K562 (cell line): Measurements from ENCODE around the gene ALDH1A2. TPM values are rescaled to one million over a fixed set of nuclear protein-coding genes. Genes with fewer than 3 reads are reported as not detected.

ENCODE experiments used
- CBX3 ChIP-seq, 2 experiments: IDR thresholded peaks; 1 replicate in 1 of 2; 2 replicates in 1 of 2; pipeline ENCODE4 v1.6.1; 2012; ENCODE audit warnings: inconsistent platforms in 2 of 2, low read length in 2 of 2, borderline replicate concordance in 1 of 2, control low read depth in 1 of 2
- CEBPB ChIP-seq: fragments of 450-650 bp; IDR thresholded peaks from 2 replicates; pipeline ENCODE4 v1.6.1; 2016; ENCODE audit warnings: missing genetic modification characterization, missing compliant biosample characterization
- CHAMP1 ChIP-seq: fragments of 450-650 bp; IDR thresholded peaks from 2 replicates; pipeline ENCODE4 v1.6.1; 2016; ENCODE audit warnings: mild to moderate bottlenecking
- CHD1 ChIP-seq: fragments of 200-600 bp; sonication (generic); IDR thresholded peaks from one replicate; pipeline ENCODE4 v1.6.1; 2012; ENCODE audit warnings: mild to moderate bottlenecking, moderate library complexity, low read length, inconsistent platforms
- CLOCK ChIP-seq: fragments of 250-450 bp; sonication (Bioruptor Pico); IDR thresholded peaks from 2 replicates; pipeline ENCODE4 v1.4.0; 2020; ENCODE audit warnings: mild to moderate bottlenecking, moderate library complexity, borderline replicate concordance
- KAT8 ChIP-seq: fragments of 450-650 bp; IDR thresholded peaks from 2 replicates; pipeline ENCODE4 v1.6.1; 2016; ENCODE audit warnings: low read depth, mild to moderate bottlenecking
- MIER1 ChIP-seq: fragments of 450-650 bp; IDR thresholded peaks from 2 replicates; pipeline ENCODE4 v1.6.1; 2016; ENCODE audit warnings: antibody characterized with exemption, mild to moderate bottlenecking, low read depth
- RBM14 ChIP-seq: fragments of 200-400 bp; formaldehyde crosslinking; IDR thresholded peaks from 2 replicates; pipeline ENCODE4 v1.6.1; 2018; ENCODE audit warnings: low read depth, mild to moderate bottlenecking, low read length, moderate library complexity, borderline replicate concordance; ENCODE audit not compliant: insufficient read depth
- RFX5 ChIP-seq: IDR thresholded peaks from 2 replicates; pipeline ENCODE4 v1.6.1; 2011; ENCODE audit warnings: low read depth, mild to moderate bottlenecking, improper control_type of control experiment, low read length
- SMC3 ChIP-seq: conservative IDR thresholded peaks from 2 replicates; pipeline ENCODE4 v1.6.1; 2011; ENCODE audit warnings: low read depth, low read length, improper control_type of control experiment; ENCODE audit not compliant: insufficient read depth
- TEAD4 ChIP-seq, 2 experiments: sonication (generic) in 1 of 2; formaldehyde crosslinking in 1 of 2; IDR thresholded peaks; 2 replicates each; pipeline versions ENCODE4 v1.6.1 to v1.8.0; 2012 to 2022; ENCODE audit warnings: borderline replicate concordance in 1 of 2, inconsistent platforms in 1 of 2, low read length in 1 of 2, mild to moderate bottlenecking in 1 of 2, missing genetic modification reagents in 1 of 2
- USF2 ChIP-seq: sonication (generic); formaldehyde crosslinking; IDR thresholded peaks from 2 replicates; pipeline ENCODE4 v1.5.0; 2020; ENCODE audit warnings: missing genetic modification reagents
- ZBED1 ChIP-seq: IDR thresholded peaks from 2 replicates; pipeline ENCODE4 v1.6.1; 2014
- ZBTB7A ChIP-seq: IDR thresholded peaks from 2 replicates; pipeline ENCODE4 v1.6.1; 2011; ENCODE audit warnings: low read depth, mild to moderate bottlenecking, low read length, moderate library complexity, borderline replicate concordance; ENCODE audit not compliant: control insufficient read depth
- ZNF57 ChIP-seq: fragments of 450-650 bp; formaldehyde crosslinking; IDR thresholded peaks from 2 replicates; pipeline ENCODE4 v1.4.0; 2020; ENCODE audit warnings: mild to moderate bottlenecking, moderate library complexity
- ZNF644 ChIP-seq: fragments of 200-800 bp; sonication (Bioruptor generic); IDR thresholded peaks from 2 replicates; pipeline ENCODE4 v1.6.1; 2016; ENCODE audit warnings: low read depth, missing genetic modification characterization, missing compliant biosample characterization
- ZNF778 ChIP-seq: fragments of 450-650 bp; formaldehyde crosslinking; IDR thresholded peaks from 2 replicates; pipeline ENCODE4 v1.4.0; 2020; ENCODE audit warnings: mild to moderate bottlenecking, moderate library complexity
- polyA plus RNA-seq, 8 experiments: library from polyadenylated mRNA; depleted of rRNA in 4 of 8; stranded (reverse) in 5 of 8; unstranded in 3 of 8; fragments of >200 nt; fragmentation: Nextera tagmentation in 2 of 8; fragmentation: Illumina TruSeq in 1 of 8; extraction: Ambion mirVana in 2 of 8; extraction: Trizol in 1 of 8; gene quantifications; 2 replicates each; pipeline versions ENCODE4 v1.2.1 to v1.2.3, GENCODE V29; 2011 to 2014; ENCODE audit warnings: inconsistent platforms in 1 of 8, missing spikeins in 1 of 8
- total RNA-seq, 7 experiments: library from RNA; depleted of rRNA in 6 of 7; stranded (reverse); fragments of >200 nt in 6 of 7; fragmentation: Illumina TruSeq in 2 of 7; extraction: Trizol in 2 of 7; gene quantifications; 2 replicates each; pipeline versions ENCODE4 v1.2.1 to v1.2.3, GENCODE V29; 2011 to 2021; ENCODE audit warnings: low replicate concordance in 1 of 7
- TF ChIP-seq, protein P1 (sequence below): fragments of 250-450 bp; sonication (Bioruptor Pico); IDR thresholded peaks from 2 replicates; pipeline ENCODE4 v1.8.0; 2022; ENCODE audit warnings: moderate library complexity, mild to moderate bottlenecking, inconsistent platforms

ALDH1A2 gene
- total and polyA plus RNA-seq, 9 of the 15 experiments (the other 6 are each of a cell fraction or from before 2014, with no cell fraction given): 115 to 393 (median 333) TPM

- TF ChIP-seq ZNF778: no peak
- TF ChIP-seq CEBPB (tag): peak; percentile 17; the same call in 1 of the 2 replicates
- TF ChIP-seq ZBED1: no peak
- TF ChIP-seq RFX5: no peak
- no peak for TF ChIP-seq MIER1
- TF ChIP-seq CBX3 (IDR thresholded peaks at IDR 0.05; ENCODE audit: borderline replicate concordance in 1 of 2, low read length in 2 of 2): peak in 1 of 2 experiments; percentile 9; a peak in 2 of 3 replicates
- TF ChIP-seq ZNF57 (CRISPR knock-in tag): no peak
- TF ChIP-seq RBM14: no peak
- TF ChIP-seq USF2 (CRISPR knock-in tag): peak; percentile 79
- peak; percentile 93 for TF ChIP-seq TEAD4 (IDR thresholded peaks at IDR 0.05; ENCODE audit: low read length)
- TF ChIP-seq TEAD4 (CRISPR knock-in tag; IDR thresholded peaks at IDR 0.05; ENCODE audit: borderline replicate concordance): no peak
- TF ChIP-seq CLOCK: no peak
- TF ChIP-seq ZBTB7A: peak; percentile 24; the same call in 1 of the 2 replicates
- TF ChIP-seq CHAMP1: peak; percentile 93
- TF ChIP-seq SMC3: no peak
- TF ChIP-seq, protein P1, sequence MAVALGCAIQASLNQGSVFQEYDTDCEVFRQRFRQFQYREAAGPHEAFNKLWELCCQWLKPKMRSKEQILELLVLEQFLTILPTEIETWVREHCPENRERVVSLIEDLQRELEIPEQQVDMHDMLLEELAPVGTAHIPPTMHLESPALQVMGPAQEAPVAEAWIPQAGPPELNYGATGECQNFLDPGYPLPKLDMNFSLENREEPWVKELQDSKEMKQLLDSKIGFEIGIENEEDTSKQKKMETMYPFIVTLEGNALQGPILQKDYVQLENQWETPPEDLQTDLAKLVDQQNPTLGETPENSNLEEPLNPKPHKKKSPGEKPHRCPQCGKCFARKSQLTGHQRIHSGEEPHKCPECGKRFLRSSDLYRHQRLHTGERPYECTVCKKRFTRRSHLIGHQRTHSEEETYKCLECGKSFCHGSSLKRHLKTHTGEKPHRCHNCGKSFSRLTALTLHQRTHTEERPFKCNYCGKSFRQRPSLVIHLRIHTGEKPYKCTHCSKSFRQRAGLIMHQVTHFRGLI (CRISPR knock-in tag): no peak
- no peak for TF ChIP-seq CHD1
- peak; percentile 78 for TF ChIP-seq ZNF644 (tag)
- no peak for TF ChIP-seq KAT8
These were observed 45.6 kb upstream of the ALDH1A2 start (continued) for GRCh38 chr15:58110999-58111717.
